Psoas muscle (tissue), 8 donors: ENCODE results near the gene RPL12. TPM values are rescaled to one million over a fixed set of nuclear protein-coding genes. Genes with fewer than 3 reads are reported as not detected.

Experiments
- ATAC-seq, 4 donors: fragments of 200-7000 bp; cut with Tn5 transposase; one replicate each; pipeline ENCODE4 v1.9.1; 2020; ENCODE audit warnings: moderate library complexity in 3 of 4, mild to moderate bottlenecking in 2 of 4
- DNase-seq, 2 donors: peaks; one replicate each; pipeline ENCODE4 v3.0.0-alpha.2; 2020
- H3K27ac ChIP-seq: fragments of 200-600 bp; one replicate; pipeline ENCODE4 v1.8.0; 2022
- H3K27me3 ChIP-seq, 3 donors: fragments of 200-600 bp in 1 of 3; one replicate each; pipeline versions ENCODE4 v1.6.1 to v1.8.0; 2013 to 2022; ENCODE audit warnings: low read length in 2 of 3, mild to moderate bottlenecking in 2 of 3, moderate library complexity in 1 of 3; ENCODE audit not compliant: insufficient read depth in 3 of 3
- H3K36me3 ChIP-seq, 2 donors: fragments of 200-600 bp in 1 of 2; one replicate each; pipeline versions ENCODE4 v1.6.1 to v1.8.0; 2013 to 2022; ENCODE audit warnings: low read depth in 1 of 2, mild to moderate bottlenecking in 1 of 2, moderate library complexity in 1 of 2; ENCODE audit not compliant: insufficient read depth in 1 of 2
- H3K4me1 ChIP-seq: fragments of 200-600 bp; one replicate; pipeline ENCODE4 v1.8.0; 2022
- H3K4me3 ChIP-seq: fragments of 200-600 bp; one replicate; pipeline ENCODE4 v1.8.0; 2022; ENCODE audit warnings: mild to moderate bottlenecking
- H3K9me3 ChIP-seq: fragments of 200-600 bp; one replicate; pipeline ENCODE4 v1.8.0; 2022
- WGBS, 3 donors: extraction: QIAGEN DNeasy Blood & Tissue Kit; methylation state at CpG; one replicate each; pipeline versions ENCODE4 v1.1.6 to v1.1.7; 2013; 5-methylcytosine and 5-hydroxymethylcytosine counted together
- intact Hi-C, 2 donors: fragments of 100-400 bp; cut with DNase I; formaldehyde crosslinking; loops; one replicate each; pipeline versions ENCODE4 v1.11.0 to v1.14.2; 2022
- polyA plus RNA-seq, 3 donors: library from polyadenylated mRNA; stranded (reverse); fragments of 200-250 nt; gene quantifications; one replicate each; pipeline ENCODE4 v1.2.3, GENCODE V29; 2013
- total RNA-seq, 4 donors: library from RNA; stranded (reverse); fragmentation: NEBNext Ultra II Directional in 2 of 4; extraction: Animal tissue kit (Norgen Biotek cat#: 25700) in 2 of 4; gene quantifications; one replicate each; pipeline versions ENCODE4 v1.2.1 to v1.2.4, GENCODE V29; 2021 to 2023
- TF ChIP-seq, protein P1 (sequence below): fragments of 200-600 bp; IDR thresholded peaks from one replicate; pipeline ENCODE4 v1.8.0; 2022; ENCODE audit warnings: antibody characterized with exemption
- donor health status: healthy with polysubstance abuse.
- donor health status: DM: no; HTN: no; CAD: no; lungs with moderate emphysema.
- donor health status: Bipolar disorder and iron deficiency.
- donor health status: healthy.
- donor health status: DM: yes; HTN: yes; CAD: no.
- donor health status: DM: no; HTN: no; CAD: no.
- donor health status: DM: no; HTN: no; CAD: no.
- donor health status: DM: yes; HTN: yes; CAD: no.

The RPL12 gene
- total and polyA plus RNA-seq, 7 donors = 748 to 2,317 (median 1,111) TPM

DNA sequence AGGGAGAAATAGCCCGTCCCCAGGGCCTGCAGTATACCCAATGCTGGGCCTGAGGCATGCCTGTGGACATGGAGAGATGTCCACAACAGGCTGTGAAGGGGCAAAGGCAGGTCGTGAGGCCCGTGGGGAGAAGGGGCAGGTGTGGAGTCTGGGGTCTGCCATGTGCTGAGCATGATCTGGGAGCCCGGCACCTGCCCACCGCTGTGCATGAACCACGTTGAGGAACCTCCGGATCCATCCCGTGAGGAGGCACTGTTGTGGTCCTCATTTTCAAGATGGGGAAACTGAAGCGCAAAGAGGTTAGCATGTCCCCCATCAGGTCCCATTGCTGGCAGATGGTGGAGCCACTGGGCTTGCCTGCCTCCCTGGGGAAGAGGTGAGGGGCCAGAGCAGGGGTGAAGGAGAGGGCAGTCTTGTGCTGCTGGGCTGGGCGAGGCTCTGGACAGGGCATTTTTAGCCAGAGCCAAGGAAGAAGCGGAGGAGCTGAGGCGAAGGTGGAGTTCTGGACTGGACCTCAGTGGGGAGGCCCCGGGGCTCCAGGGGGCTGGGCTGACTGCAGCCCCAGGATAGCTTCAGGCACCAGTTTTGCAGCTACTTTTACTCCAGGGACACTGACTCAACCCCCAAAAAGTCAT lies 46.6 kb upstream of the RPL12 start:
- Histone ChIP-seq H3K9me3 (no peaks in the 10 kb centered on the region), H3K27ac (no peak overlapping the region), H3K4me1 (no peaks in the 10 kb centered on the region), H3K4me3 (no peak overlapping the region), H3K36me3 (peaks cover 0 to 89% of the 10 kb centered on the region in 2 donors), H3K27me3 (no peaks in the 10 kb centered on the region)
- DNase-seq (no peak), ATAC-seq (no peak)
- 86 to 96% (median 89%) methylated on average over 13 of the region's 13 CpGs for WGBS, 3 donors
- intact Hi-C loops = no loop called here
- TF ChIP-seq, protein P1, sequence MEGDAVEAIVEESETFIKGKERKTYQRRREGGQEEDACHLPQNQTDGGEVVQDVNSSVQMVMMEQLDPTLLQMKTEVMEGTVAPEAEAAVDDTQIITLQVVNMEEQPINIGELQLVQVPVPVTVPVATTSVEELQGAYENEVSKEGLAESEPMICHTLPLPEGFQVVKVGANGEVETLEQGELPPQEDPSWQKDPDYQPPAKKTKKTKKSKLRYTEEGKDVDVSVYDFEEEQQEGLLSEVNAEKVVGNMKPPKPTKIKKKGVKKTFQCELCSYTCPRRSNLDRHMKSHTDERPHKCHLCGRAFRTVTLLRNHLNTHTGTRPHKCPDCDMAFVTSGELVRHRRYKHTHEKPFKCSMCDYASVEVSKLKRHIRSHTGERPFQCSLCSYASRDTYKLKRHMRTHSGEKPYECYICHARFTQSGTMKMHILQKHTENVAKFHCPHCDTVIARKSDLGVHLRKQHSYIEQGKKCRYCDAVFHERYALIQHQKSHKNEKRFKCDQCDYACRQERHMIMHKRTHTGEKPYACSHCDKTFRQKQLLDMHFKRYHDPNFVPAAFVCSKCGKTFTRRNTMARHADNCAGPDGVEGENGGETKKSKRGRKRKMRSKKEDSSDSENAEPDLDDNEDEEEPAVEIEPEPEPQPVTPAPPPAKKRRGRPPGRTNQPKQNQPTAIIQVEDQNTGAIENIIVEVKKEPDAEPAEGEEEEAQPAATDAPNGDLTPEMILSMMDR = no peak

DNA sequence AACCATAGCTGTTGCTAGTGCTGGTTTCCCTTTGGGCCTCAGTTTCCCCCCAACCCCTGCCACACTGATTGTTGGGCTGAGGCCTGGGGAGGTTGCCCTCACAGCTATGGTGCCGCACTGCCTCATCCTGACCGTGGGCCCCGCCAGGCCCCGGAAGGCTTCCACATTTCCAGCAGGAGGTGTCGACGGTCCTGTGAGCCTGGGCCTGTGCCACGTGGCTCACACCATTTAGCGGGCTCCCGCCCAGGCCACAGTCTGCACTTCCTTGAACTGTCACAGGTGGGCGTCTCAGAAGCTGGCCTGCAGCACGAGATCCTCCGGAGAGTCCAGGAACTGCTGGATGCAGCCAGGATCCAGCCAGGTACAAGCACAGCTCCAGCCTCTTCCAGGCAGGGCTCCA lies 45.8 kb upstream of the RPL12 start:
- 84 to 93% (median 93%) methylated on average over 12 of the region's 12 CpGs for WGBS, 3 donors
- TF ChIP-seq, protein P1 = no peak
- H3K4me3 ChIP-seq = no peak overlapping the region
- no peaks in the 10 kb centered on the region for H3K9me3 ChIP-seq
- H3K27me3 ChIP-seq = no peaks in the 10 kb centered on the region
- no peak for ATAC-seq
- DNase-seq = no peak
- intact Hi-C loops = no loop called here
- H3K27ac ChIP-seq = no peak overlapping the region
- peaks cover 0 to 89% of the 10 kb centered on the region in 2 donors for H3K36me3 ChIP-seq
- H3K4me1 ChIP-seq = no peaks in the 10 kb centered on the region

DNA sequence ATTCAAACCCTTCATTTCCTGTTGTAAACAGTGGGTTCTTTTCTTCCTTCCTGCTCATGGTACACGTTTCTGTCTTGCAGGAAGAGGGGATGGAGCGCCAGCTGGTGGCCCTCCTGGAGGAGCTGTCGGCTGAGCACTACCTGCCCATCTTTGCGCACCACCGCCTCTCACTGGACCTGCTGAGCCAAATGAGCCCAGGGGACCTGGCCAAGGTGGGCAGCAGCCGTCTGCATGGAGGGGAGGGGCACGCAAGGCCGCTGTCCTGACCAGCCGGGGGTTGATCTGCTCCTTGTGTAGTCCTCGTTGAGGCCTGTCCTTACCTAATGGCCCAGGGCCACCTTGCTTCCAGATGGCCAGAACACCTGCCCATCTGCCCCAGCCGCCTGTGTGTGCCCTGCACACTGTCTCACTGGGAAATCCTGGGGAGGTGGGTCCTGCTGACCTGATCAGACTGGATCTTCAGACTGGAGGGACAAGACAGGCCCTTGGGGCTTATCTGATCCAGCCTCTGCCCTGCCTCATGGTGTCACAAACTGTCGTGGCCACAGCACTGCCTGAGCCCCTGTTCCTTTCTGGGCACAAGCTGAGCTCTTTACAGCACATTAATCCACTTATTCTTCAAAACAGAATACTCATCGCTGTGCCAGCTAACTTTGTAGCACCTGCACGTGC lies 44.8 kb upstream of the RPL12 start:
- WGBS, 3 donors = 80 to 84% (median 83%) methylated on average over 14 of the region's 14 CpGs
- ATAC-seq (no peak), DNase-seq (no peak)
- no peak overlapping the region for H3K27ac ChIP-seq
- no peaks in the 10 kb centered on the region for H3K27me3 ChIP-seq
- H3K9me3 ChIP-seq = no peaks in the 10 kb centered on the region
- H3K36me3 ChIP-seq = peaks cover 0 to 90% of the 10 kb centered on the region in 2 donors
- no peak overlapping the region for H3K4me3 ChIP-seq
- no peaks in the 10 kb centered on the region for H3K4me1 ChIP-seq
- intact Hi-C loops = no loop called here
- TF ChIP-seq, protein P1 = no peak

DNA sequence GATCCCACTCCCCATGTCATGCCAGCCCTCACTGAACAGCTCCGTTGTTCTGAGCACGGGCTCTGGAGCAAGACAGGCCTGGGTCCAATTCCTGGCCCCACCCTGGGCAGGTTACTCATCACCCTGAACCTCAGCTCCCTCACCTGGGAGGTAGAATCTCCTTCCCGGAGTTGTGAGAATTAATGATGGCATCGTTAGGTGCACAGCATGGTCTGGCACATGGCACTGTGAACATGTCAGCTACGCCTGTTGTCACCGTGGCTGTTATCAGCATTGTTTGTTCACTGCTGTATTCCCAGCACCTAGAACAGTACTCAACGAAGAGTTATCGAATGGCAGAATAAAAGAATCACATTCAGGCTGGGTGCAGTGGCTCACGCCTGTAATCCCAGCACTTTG lies 43.1 kb upstream of the RPL12 start:
- intact Hi-C loops = no loop called here
- no peak for ATAC-seq
- 84 to 92% (median 86%) methylated on average over 9 of the region's 9 CpGs for WGBS, 3 donors
- TF ChIP-seq, protein P1 = no peak
- Histone ChIP-seq H3K9me3 (no peaks in the 10 kb centered on the region), H3K27me3 (no peaks in the 10 kb centered on the region), H3K4me3 (no peak overlapping the region), H3K36me3 (peaks cover 0 to 99% of the 10 kb centered on the region in 2 donors), H3K4me1 (no peaks in the 10 kb centered on the region), H3K27ac (no peak overlapping the region)
- DNase-seq = no peak
